Measurements from ENCODE around the gene CDKAL1. TPM values are rescaled to one million over a fixed set of nuclear protein-coding genes. Genes with fewer than 3 reads are reported as not detected.

CDKAL1 gene
- total RNA-seq, 2 experiments from 2014 or later: 20.4 TPM

DNA sequence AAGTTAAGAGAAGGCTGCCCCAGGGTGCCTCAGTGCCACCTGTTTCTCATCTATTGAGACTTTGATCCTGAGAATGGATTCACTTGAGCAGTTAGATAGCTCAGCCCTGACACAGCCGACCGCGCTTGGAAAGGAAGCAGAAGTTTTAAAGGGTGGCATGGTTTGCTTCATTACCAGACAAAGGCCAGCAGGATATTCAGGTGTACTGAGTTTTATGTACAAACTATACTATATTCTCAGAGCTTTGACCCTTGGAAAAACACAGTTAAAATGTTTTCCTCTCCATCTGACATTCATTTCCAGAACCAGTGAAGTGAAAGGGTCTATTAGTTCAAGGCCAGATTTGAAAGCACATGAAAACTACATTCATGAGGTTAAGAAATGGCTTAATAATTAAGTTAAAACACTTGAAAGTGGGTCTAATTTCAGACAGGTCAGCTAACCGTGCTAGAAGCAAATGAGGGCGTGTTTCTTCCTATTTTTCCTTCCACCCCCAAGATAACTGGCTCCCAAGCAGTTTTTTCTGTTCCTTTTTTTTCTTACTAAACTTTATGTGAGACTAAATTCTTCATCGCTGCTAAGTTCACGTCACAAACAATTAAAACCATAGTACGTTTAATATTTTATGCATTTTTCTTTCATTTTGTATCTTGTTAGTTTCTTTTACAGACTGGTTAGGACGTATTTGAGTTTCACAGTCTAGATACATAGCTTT lies 674.0 kb downstream of the CDKAL1 start:
- intact Hi-C loops (cut with micrococcal nuclease): no loop called here
- H3K27ac Mint-ChIP-seq: no peak overlapping the region
- peaks cover 70% of the 10 kb centered on the region for H3K36me3 Mint-ChIP-seq (ENCODE audit: low read depth)
- CTCF ChIA-PET: no interaction called here
- H3K4me1 Mint-ChIP-seq (ENCODE audit: low read depth): no peaks in the 10 kb centered on the region
- H3K9me3 Mint-ChIP-seq: peaks cover 6% of the 10 kb centered on the region
- no peak overlapping the region for H3K4me3 Mint-ChIP-seq
- DNase-seq: no peak
- no peaks in the 10 kb centered on the region for H3K27me3 Mint-ChIP-seq (ENCODE audit: low read depth)

- H3K36me3 Mint-ChIP-seq (ENCODE audit: low read depth): peaks cover 65% of the 10 kb centered on the region
Measured at GRCh38 chr6:21208796-21209186, 674.5 kb downstream of the CDKAL1 start.

GRCh38 chr6:21213492-21213891 lies 679.2 kb downstream of the CDKAL1 start:
- Mint-ChIP-seq H3K27me3 (ENCODE audit: low read depth) (no peaks in the 10 kb centered on the region), H3K4me1 (ENCODE audit: low read depth) (no peaks in the 10 kb centered on the region), H3K9me3 (peaks cover 3% of the 10 kb centered on the region), H3K36me3 (ENCODE audit: low read depth) (peaks cover 44% of the 10 kb centered on the region), H3K27ac (no peak overlapping the region), H3K4me3 (no peak overlapping the region)
- CTCF ChIA-PET: no interaction called here
- intact Hi-C loops (cut with micrococcal nuclease): no loop called here
- DNase-seq: no peak

More at GRCh38 chr6:21208796-21209186, 674.5 kb downstream of the CDKAL1 start:
- Mint-ChIP-seq H3K4me1 (ENCODE audit: low read depth) (no peaks in the 10 kb centered on the region), H3K4me3 (no peak overlapping the region), H3K27ac (no peak overlapping the region), H3K27me3 (ENCODE audit: low read depth) (no peaks in the 10 kb centered on the region), H3K9me3 (peaks cover 6% of the 10 kb centered on the region)
- intact Hi-C loops (cut with micrococcal nuclease): no loop called here
- DNase-seq: no peak
- CTCF ChIA-PET: no interaction called here

DNA sequence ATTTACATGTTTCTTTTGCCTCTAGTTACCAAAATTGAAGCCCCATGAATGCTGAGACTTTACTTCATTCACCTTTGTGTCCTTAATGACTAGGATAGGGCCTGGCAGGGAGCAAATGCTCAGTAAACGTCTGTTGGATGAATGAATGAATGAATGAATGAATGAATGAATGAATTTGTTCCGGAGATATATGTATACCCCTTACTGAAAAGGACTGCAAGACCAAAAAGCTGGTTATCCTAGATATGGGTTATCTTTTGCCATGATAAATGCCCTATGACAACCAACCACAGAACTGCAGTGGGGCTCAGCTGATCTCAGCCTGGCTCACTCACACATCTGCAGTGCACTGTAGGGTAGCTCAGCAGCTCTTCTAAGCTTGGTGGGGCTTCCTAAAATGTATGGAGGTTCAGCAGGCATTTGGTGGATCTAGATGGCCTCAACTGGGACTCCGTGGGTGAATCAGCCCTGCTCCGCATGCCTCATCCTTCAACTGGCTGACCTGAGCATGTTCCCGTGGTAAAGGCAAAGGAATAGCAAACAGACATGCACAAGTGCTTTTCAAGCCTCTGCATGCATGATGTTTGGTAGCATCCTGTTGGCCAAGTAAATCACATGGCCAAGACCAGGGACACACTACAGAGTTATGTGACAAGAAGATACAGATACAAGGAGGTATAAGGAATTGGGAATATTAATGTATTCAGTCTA lies 680.6 kb downstream of the CDKAL1 start:
- Mint-ChIP-seq H3K9me3 (no peaks in the 10 kb centered on the region), H3K4me3 (no peak overlapping the region), H3K27me3 (ENCODE audit: low read depth) (no peaks in the 10 kb centered on the region), H3K27ac (no peak overlapping the region), H3K4me1 (ENCODE audit: low read depth) (no peaks in the 10 kb centered on the region), H3K36me3 (ENCODE audit: low read depth) (peaks cover 39% of the 10 kb centered on the region)
- no peak for DNase-seq
- intact Hi-C loops (cut with micrococcal nuclease): no loop called here
- CTCF ChIA-PET: no interaction called here

DNA sequence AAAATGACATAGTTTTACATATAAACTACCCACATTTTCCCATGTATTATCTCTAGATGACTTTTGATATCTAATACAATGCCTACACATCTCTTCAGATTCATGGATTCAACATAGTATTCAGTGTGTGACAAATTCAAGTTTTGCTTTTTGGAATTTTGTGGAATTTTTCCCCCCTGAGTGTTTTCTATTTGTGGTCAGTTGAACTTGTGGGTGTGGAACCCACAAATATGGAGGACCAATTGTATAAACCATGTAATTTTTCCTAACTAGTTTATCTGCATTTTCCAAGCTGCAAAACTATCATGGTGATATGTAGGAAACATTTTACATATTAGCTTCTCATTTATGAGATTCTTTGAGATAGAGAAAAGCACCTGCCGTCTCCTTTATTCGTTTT lies 685.0 kb downstream of the CDKAL1 start:
- Mint-ChIP-seq H3K36me3 (ENCODE audit: low read depth) (peaks cover 37% of the 10 kb centered on the region), H3K27me3 (ENCODE audit: low read depth) (no peaks in the 10 kb centered on the region), H3K4me3 (no peak overlapping the region), H3K27ac (no peak overlapping the region), H3K4me1 (ENCODE audit: low read depth) (no peaks in the 10 kb centered on the region), H3K9me3 (peaks cover 5% of the 10 kb centered on the region)
- CTCF ChIA-PET: no interaction called here
- intact Hi-C loops (cut with micrococcal nuclease): no loop called here
- no peak for DNase-seq

- peaks cover 39% of the 10 kb centered on the region for H3K36me3 Mint-ChIP-seq (ENCODE audit: low read depth)
- no peaks in the 10 kb centered on the region for H3K4me1 Mint-ChIP-seq (ENCODE audit: low read depth)
- intact Hi-C loops (cut with micrococcal nuclease): no loop called here
- no peak overlapping the region for H3K27ac Mint-ChIP-seq
- H3K4me3 Mint-ChIP-seq: no peak overlapping the region
- peaks cover 5% of the 10 kb centered on the region for H3K9me3 Mint-ChIP-seq
- no peaks in the 10 kb centered on the region for H3K27me3 Mint-ChIP-seq (ENCODE audit: low read depth)
- CTCF ChIA-PET: no interaction called here
- DNase-seq: no peak
Measured at GRCh38 chr6:21219856-21220255, 685.6 kb downstream of the CDKAL1 start.

- intact Hi-C loops (cut with micrococcal nuclease): no loop called here
- DNase-seq: no peak
- H3K4me3 Mint-ChIP-seq: no peak overlapping the region
- no peaks in the 10 kb centered on the region for H3K27me3 Mint-ChIP-seq (ENCODE audit: low read depth)
- CTCF ChIA-PET: no interaction called here
- no peaks in the 10 kb centered on the region for H3K4me1 Mint-ChIP-seq (ENCODE audit: low read depth)
- peaks cover 5% of the 10 kb centered on the region for H3K9me3 Mint-ChIP-seq
- peaks cover 34% of the 10 kb centered on the region for H3K36me3 Mint-ChIP-seq (ENCODE audit: low read depth)
- H3K27ac Mint-ChIP-seq: no peak overlapping the region
Measured at GRCh38 chr6:21220271-21220987, 686.2 kb downstream of the CDKAL1 start.

DNA sequence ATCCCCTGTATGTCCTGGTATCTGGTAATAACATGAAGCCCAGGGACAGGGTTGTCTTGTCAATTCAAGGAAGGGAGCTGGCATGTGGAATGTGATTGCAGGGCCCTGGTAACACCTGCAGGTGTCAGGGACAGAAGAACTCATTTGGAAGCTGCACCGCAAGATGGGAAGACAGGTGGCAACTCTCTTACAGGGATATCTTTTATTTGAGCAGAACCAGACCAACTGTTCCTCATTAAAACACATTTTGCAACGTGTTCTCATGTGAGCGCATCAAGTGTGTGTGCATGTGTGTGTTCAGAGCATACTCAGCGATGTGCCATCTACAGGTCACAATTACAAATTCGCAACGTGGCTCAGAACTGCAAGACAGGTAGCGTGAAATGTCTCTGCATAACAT lies 688.4 kb downstream of the CDKAL1 start:
- H3K27ac Mint-ChIP-seq: no peak overlapping the region
- DNase-seq: no peak
- H3K9me3 Mint-ChIP-seq: peaks cover 5% of the 10 kb centered on the region
- H3K27me3 Mint-ChIP-seq (ENCODE audit: low read depth): no peaks in the 10 kb centered on the region
- no peaks in the 10 kb centered on the region for H3K4me1 Mint-ChIP-seq (ENCODE audit: low read depth)
- H3K4me3 Mint-ChIP-seq: no peak overlapping the region
- peaks cover 40% of the 10 kb centered on the region for H3K36me3 Mint-ChIP-seq (ENCODE audit: low read depth)
- intact Hi-C loops (cut with micrococcal nuclease): no loop called here
- CTCF ChIA-PET: interaction anchor here (0.7 kb wide), 1 partner anchor 603 kb away, joined by 3 read pairs; no protein-coding TSS in a partner anchor

DNA sequence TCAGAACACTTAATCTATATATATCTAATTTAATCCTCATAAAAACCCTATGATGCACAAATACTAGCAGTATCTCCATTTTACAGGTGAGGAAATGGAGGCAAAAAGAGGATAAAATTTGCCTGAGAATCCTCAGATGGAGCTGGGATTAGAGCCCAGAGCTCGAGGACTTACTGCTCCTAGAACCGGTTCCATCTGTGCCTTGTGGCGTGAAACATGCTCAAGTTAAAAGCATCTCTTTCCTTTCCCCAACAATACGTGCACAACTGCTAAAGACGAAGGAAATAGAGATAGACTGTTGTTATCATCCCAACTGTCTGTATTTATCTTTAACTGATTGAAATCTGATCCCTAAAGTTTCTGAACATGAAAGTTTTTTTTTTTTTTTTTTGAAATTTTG lies 691.7 kb downstream of the CDKAL1 start:
- H3K27me3 Mint-ChIP-seq (ENCODE audit: low read depth): no peaks in the 10 kb centered on the region
- peaks cover 54% of the 10 kb centered on the region for H3K36me3 Mint-ChIP-seq (ENCODE audit: low read depth)
- DNase-seq: no peak
- no peak overlapping the region for H3K4me3 Mint-ChIP-seq
- no peaks in the 10 kb centered on the region for H3K4me1 Mint-ChIP-seq (ENCODE audit: low read depth)
- peaks cover 8% of the 10 kb centered on the region for H3K9me3 Mint-ChIP-seq
- no peak overlapping the region for H3K27ac Mint-ChIP-seq
- intact Hi-C loops (cut with micrococcal nuclease): no loop called here
- CTCF ChIA-PET: interaction anchor here (0.6 kb wide), 1 partner anchor 46 kb away, joined by 4 read pairs; no protein-coding TSS in a partner anchor

DNA sequence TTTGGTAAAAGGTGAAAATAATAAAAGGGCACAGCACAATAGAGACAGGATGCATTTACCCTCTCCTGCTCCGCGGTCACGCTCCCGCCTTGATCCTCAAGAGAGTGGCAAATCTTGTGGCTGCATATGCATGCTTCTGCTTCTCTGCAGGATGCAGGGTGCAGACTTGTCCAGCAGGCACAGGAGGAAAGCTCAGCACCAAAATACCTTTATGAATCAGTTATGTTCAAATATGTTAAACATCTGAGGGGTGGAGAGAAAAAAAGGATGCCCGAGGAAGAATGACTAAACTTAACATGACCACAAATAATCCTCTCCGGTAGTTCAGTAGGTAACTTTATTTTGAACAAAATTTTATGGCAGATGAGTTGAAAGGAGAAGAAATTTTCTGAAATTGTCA lies 693.2 kb downstream of the CDKAL1 start:
- Mint-ChIP-seq H3K36me3 (ENCODE audit: low read depth) (peaks cover 57% of the 10 kb centered on the region), H3K27ac (no peak overlapping the region), H3K4me1 (ENCODE audit: low read depth) (no peaks in the 10 kb centered on the region), H3K4me3 (no peak overlapping the region), H3K27me3 (ENCODE audit: low read depth) (no peaks in the 10 kb centered on the region), H3K9me3 (peaks cover 4% of the 10 kb centered on the region)
- no peak for DNase-seq
- CTCF ChIA-PET: no interaction called here
- intact Hi-C loops (cut with micrococcal nuclease): no loop called here

GRCh38 chr6:21228411-21228810 lies 694.2 kb downstream of the CDKAL1 start:
- no peaks in the 10 kb centered on the region for H3K4me1 Mint-ChIP-seq (ENCODE audit: low read depth)
- CTCF ChIA-PET: no interaction called here
- intact Hi-C loops (cut with micrococcal nuclease): no loop called here
- no peak overlapping the region for H3K4me3 Mint-ChIP-seq
- peaks cover 9% of the 10 kb centered on the region for H3K9me3 Mint-ChIP-seq
- H3K36me3 Mint-ChIP-seq (ENCODE audit: low read depth): peaks cover 61% of the 10 kb centered on the region
- no peak for DNase-seq
- H3K27ac Mint-ChIP-seq: no peak overlapping the region
- H3K27me3 Mint-ChIP-seq (ENCODE audit: low read depth): no peaks in the 10 kb centered on the region

DNA sequence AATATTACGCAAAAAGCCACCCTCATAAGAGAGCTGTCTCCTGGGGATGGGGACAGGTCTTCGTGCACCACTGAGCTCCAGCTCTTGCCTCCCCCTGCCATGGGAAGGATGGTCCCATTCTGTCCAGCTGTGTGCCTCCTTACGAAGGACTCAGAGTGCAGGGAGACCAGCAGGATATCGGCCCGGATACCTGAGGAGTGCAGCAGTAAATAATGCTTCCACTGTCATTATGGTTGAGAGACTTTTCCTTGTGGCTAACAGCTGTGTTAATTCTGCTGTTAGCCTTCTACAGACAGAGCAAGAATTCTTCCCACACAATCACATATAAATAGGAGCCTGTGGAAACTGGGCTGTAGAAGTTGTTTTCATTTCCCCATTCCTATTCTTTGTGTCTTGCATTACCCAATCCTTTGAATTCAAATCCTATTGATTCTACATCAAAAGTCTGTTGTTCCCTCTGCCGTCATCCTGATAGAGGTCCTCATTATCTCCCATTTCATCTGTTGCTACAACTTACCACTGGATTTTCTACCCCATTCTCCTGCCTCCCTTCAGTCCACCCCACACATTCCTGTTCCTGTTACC lies 694.7 kb downstream of the CDKAL1 start:
- no peak overlapping the region for H3K27ac Mint-ChIP-seq
- no peaks in the 10 kb centered on the region for H3K4me1 Mint-ChIP-seq (ENCODE audit: low read depth)
- H3K27me3 Mint-ChIP-seq (ENCODE audit: low read depth): no peaks in the 10 kb centered on the region
- H3K36me3 Mint-ChIP-seq (ENCODE audit: low read depth): peaks cover 65% of the 10 kb centered on the region
- H3K4me3 Mint-ChIP-seq: no peak overlapping the region
- no peak for DNase-seq
- intact Hi-C loops (cut with micrococcal nuclease): no loop called here
- H3K9me3 Mint-ChIP-seq: peaks cover 9% of the 10 kb centered on the region
- CTCF ChIA-PET: no interaction called here
